ENCODE results near the gene PRDX1.
"Not testable (repeated sequence)": the region's sequence is repeated elsewhere in the genome, so short reads cannot be mapped to it uniquely, and the experiment has no call there.

PRDX1 gene

DNA sequence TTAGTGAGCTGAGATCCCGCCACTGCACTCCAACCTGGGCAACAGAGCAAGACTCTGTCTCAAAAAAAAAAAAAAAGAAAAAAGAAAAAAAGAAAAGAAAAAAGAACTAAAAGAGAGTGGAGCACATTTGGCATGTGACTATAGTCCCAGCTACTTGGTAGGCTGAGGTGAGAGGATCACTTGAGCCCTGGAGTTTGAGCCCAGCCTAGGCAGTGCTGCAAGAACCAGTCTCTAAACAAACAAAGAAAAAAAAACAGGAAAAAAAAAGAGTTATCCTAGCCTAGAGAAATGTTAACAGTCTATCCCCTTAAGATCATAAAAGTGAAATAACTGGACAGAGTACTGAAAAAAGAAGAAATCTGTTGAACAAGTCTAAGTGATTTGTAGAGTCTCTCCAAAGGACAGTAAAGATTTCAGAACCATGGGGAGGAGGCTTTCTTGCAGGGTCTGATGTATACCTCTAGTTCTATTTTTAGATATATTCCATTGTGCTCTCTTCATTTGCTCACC lies 4.5 kb upstream of the PRDX1 start:
- Histone ChIP-seq H3K4me1 (ENCODE audit: insufficient read depth, low read length) (peaks cover under 1% of the 10 kb centered on the region), H3K36me3 (ENCODE audit: insufficient read depth, low read length) (no peaks in the 10 kb centered on the region), H3K27me3 (ENCODE audit: insufficient read depth, low read length) (no peaks in the 10 kb centered on the region), H2AFZ (ENCODE audit: low read depth, low read length) (no peak overlapping the region), H3K9me3 (ENCODE audit: low read length) (no peaks in the 10 kb centered on the region), H3K4me3 (ENCODE audit: low read length) (no peak overlapping the region)

DNA sequence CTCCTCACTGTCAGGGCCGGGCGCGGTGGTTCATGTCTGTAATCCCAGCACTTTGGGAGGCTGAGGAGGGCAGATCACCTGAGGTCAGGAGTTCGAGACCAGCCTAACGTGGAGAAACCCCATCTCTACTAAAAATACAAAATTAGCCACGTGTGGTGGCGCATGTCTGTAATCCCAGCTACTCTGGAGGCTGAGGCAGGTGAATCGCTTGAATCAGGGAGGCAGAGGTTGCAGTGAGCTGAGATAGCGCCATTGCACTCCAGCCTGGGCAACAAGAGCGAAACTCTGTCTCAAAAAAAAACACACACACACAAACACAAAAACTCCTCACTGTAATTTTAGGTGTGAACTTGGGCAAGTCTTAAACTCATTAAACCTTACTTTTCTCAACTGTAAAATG lies 2.3 kb upstream of the PRDX1 start:
- not testable (repeated sequence) for H3K36me3 ChIP-seq (ENCODE audit: insufficient read depth, low read length); H3K27me3 ChIP-seq (ENCODE audit: insufficient read depth, low read length); H3K4me3 ChIP-seq (ENCODE audit: low read length); H2AFZ ChIP-seq (ENCODE audit: low read depth, low read length); H3K9me3 ChIP-seq (ENCODE audit: low read length)
- H3K4me1 ChIP-seq (ENCODE audit: insufficient read depth, low read length): peaks cover 11% of the 10 kb centered on the region

DNA sequence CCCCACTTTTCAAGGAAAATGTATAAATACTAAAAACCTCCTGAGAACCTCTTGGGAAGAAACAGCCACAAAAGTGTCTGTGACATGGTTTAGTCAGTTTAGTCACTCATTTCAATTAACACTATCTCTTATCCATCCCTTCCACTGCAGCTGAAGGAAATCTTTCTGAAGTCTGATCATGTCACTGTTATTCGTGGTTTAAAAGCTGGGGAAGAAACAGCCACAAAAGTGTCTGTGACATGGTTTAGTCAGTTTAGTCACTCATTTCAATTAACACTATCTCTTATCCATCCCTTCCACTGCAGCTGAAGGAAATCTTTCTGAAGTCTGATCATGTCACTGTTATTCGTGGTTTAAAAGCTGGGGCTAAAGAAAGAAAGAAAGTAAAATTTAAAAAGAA lies 1.8 kb upstream of the PRDX1 start:
- H3K9me3 ChIP-seq (ENCODE audit: low read length); H3K4me3 ChIP-seq (ENCODE audit: low read length); H3K36me3 ChIP-seq (ENCODE audit: insufficient read depth, low read length); H3K27me3 ChIP-seq (ENCODE audit: insufficient read depth, low read length); H2AFZ ChIP-seq (ENCODE audit: low read depth, low read length): not testable (repeated sequence)
- H3K4me1 ChIP-seq (ENCODE audit: insufficient read depth, low read length): peaks cover 16% of the 10 kb centered on the region

DNA sequence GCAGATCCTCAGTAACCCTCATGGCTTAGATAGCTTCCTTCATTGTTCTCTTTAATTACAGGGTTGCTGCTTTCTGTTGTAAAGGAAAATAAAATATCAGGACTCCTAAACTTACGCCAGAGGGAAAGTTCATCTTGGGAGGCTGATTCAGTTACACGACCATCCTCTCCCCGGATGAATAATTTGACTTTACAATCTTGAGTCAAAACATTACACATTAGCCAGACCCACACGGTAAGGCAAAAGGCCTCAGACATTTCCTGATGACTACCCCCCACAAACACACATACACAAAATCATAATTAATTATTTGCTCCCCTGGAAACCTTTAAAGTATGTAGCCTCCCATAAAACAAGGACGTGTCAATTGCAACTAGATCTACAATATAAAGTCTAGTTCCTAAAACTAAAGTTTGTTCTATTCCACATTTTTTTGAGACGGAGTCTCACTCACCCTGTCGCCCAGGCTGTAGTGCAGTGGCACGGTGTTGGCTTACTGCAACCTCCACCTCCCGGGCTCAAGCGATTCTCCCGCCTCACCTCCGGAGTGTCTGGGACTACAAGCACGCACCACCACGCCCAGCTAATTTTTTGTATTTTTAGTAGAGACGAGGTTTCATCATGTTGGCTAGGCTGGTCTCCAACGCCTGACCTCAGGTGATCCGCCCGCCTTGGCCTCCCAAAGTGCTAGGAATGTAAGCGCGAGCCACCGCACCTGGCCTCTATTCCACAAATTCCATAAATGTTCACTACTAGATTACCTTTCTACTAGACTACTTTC lies 830 bp upstream of the PRDX1 start:
- Histone ChIP-seq H3K4me3 (ENCODE audit: low read length) (peak overlapping the region; percentile 56), H3K36me3 (ENCODE audit: insufficient read depth, low read length) (peaks cover 2% of the 10 kb centered on the region), H3K9me3 (ENCODE audit: low read length) (no peaks in the 10 kb centered on the region), H3K4me1 (ENCODE audit: insufficient read depth, low read length) (peaks cover 16% of the 10 kb centered on the region), H3K27me3 (ENCODE audit: insufficient read depth, low read length) (no peaks in the 10 kb centered on the region), H2AFZ (ENCODE audit: low read depth, low read length) (peak overlapping the region; percentile 41)

DNA sequence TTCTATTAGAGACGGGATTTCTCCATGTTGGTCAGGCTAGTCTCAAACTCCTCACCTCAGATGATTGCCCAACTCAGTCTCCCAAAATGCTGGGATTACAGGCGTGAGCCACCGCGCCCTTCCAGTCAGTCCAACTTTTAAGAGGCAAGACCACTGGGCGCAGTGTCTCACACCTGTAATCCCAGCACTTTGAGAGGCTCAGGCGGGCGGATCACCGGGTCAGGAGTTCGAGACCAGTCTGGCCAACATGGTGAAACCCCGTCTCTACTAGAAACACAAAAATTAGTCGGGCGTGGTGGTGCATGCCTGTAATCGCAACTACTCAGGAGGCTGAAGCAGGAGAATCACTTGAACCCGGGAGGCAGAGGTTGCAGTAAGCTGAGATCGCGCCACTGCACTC lies 1.9 kb downstream of the PRDX1 start:
- H3K9me3 ChIP-seq (ENCODE audit: low read length); H2AFZ ChIP-seq (ENCODE audit: low read depth, low read length); H3K4me3 ChIP-seq (ENCODE audit: low read length); H3K27me3 ChIP-seq (ENCODE audit: insufficient read depth, low read length): not testable (repeated sequence)
- peaks cover 22% of the 10 kb centered on the region for H3K36me3 ChIP-seq (ENCODE audit: insufficient read depth, low read length)
- H3K4me1 ChIP-seq (ENCODE audit: insufficient read depth, low read length): peaks cover 16% of the 10 kb centered on the region

DNA sequence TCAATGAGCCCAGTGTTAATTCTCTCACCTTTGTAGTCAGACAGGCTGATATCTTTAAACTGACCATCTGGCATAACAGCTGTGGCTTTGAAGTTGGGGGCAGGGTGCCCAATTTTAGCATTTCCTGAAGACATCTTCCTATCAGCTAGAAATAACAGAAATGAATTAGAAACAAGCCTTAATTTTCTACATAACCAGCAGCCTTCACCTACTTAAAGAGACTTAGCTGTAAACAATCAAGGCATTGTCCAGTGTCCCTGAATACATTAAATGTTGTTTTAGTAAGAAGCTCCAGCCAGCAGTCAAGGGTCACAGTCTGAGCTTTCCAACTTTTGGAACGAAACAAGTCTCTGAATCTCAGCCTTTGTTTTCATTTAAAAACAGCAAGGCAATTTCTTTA lies 2.8 kb downstream of the PRDX1 start:
- H3K4me3 ChIP-seq (ENCODE audit: low read length): peak overlapping the region; percentile 3

DNA sequence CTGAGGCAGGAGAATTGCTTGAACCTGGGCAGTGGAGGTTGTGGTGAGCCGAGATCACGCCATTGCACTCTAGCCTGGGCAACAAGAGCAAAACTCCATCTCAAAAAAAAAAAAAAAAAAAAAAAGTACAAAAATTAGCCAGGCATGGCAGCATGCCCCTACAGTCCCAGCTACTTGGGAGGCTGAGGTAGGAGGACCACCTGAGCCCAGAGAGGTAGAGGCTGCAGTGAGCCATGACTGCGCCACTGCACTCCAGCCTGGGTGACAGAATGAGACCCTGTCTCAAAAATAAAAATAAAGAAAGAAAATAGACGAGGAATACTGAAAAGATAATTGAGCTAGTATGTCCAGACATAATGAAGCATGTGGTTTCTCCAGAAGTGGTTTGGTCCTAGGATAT lies 3.3 kb downstream of the PRDX1 start:
- Histone ChIP-seq H3K36me3 (ENCODE audit: insufficient read depth, low read length) (peaks cover 31% of the 10 kb centered on the region), H3K4me1 (ENCODE audit: insufficient read depth, low read length) (peaks cover 16% of the 10 kb centered on the region)
- H3K27me3 ChIP-seq (ENCODE audit: insufficient read depth, low read length); H2AFZ ChIP-seq (ENCODE audit: low read depth, low read length); H3K9me3 ChIP-seq (ENCODE audit: low read length); H3K4me3 ChIP-seq (ENCODE audit: low read length): not testable (repeated sequence)

More for the DNA sequence above, 2.8 kb downstream of the PRDX1 start:
- H3K27me3 ChIP-seq (ENCODE audit: insufficient read depth, low read length): no peaks in the 10 kb centered on the region
- peaks cover 29% of the 10 kb centered on the region for H3K36me3 ChIP-seq (ENCODE audit: insufficient read depth, low read length)
- H3K4me1 ChIP-seq (ENCODE audit: insufficient read depth, low read length): peaks cover 16% of the 10 kb centered on the region
- no peak overlapping the region for H2AFZ ChIP-seq (ENCODE audit: low read depth, low read length)
- H3K9me3 ChIP-seq (ENCODE audit: low read length): no peaks in the 10 kb centered on the region

DNA sequence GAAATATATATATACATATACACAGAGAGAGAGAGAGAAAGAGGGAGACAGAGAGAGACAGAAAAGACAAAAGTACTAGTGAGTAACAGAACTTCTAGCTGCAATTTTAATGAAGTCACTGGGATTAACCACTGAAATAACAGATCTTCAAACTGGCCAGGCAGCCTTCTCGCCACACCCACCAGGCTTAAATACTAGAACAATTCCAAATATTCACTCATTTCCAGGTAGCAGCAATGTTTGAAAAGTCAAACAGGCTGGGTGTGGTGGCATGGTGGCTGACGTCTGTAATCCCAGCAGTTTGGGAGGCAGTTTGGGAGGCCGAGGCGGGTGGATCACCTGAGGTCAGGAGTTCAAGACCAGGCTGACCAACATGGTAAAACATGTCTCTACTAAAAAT lies 5.2 kb downstream of the PRDX1 start:
- H3K4me1 ChIP-seq (ENCODE audit: insufficient read depth, low read length): peaks cover 16% of the 10 kb centered on the region
- no peaks in the 10 kb centered on the region for H3K9me3 ChIP-seq (ENCODE audit: low read length)
- no peaks in the 10 kb centered on the region for H3K27me3 ChIP-seq (ENCODE audit: insufficient read depth, low read length)
- H2AFZ ChIP-seq (ENCODE audit: low read depth, low read length): no peak overlapping the region
- peaks cover 37% of the 10 kb centered on the region for H3K36me3 ChIP-seq (ENCODE audit: insufficient read depth, low read length)
- no peak overlapping the region for H3K4me3 ChIP-seq (ENCODE audit: low read length)

DNA sequence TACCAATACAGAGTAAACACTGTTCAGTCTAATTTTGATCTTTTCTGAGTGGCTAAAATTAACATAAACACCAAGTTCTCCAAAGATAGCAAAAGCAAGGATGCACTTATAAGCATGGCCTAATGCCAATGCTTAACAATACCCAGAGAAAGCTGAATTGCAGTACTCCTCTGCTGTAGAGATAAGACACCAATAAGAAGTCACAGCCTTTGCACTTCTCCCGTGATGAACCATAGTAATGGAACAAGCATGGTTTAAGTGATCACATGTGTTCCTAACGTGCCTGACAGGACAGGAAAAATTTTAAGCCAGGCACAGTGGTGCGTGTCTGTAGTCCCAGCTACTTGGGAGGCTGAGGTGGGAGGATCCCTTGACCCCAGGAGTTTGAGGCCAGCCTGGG lies 5.6 kb downstream of the PRDX1 start:
- Histone ChIP-seq H3K27me3 (ENCODE audit: insufficient read depth, low read length) (no peaks in the 10 kb centered on the region), H3K9me3 (ENCODE audit: low read length) (no peaks in the 10 kb centered on the region), H3K4me1 (ENCODE audit: insufficient read depth, low read length) (peaks cover 14% of the 10 kb centered on the region), H2AFZ (ENCODE audit: low read depth, low read length) (no peak overlapping the region), H3K4me3 (ENCODE audit: low read length) (no peak overlapping the region), H3K36me3 (ENCODE audit: insufficient read depth, low read length) (peaks cover 41% of the 10 kb centered on the region)

DNA sequence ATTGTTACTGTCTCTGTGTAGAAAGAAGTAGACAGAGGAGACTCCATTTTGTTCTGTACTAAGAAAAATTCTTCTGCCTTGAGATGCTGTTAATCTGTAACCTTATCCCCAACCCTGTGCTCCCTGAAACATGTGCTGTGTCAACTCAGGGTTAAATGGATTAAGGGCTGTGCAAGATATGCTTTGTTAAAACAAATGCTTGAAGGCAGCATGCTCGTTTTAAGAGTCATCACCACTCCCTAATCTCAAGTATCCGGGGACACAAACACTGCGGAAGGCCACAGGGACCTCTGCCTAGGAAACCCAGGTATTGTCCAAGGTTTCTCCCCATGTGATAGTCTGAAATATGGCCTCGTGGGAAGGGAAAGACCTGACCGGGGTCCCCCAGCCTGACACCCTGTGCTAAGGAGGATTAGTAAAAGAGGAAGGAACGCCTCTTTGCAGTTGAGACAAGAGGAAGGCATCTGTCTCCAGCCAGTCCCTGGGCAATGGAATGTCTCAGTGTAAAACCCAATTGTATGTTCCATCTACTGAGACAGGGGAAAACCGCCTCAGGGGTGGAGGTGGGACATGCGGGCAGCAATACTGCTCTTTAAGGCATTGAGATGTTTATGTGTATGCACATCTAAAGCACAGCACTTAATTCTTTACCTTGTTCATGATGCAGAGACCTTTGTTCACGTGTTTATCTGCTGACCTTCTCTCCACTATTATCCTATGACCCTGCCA lies 8.0 kb downstream of the PRDX1 start:
- not testable (repeated sequence) for H3K9me3 ChIP-seq (ENCODE audit: low read length); H2AFZ ChIP-seq (ENCODE audit: low read depth, low read length); H3K4me3 ChIP-seq (ENCODE audit: low read length); H3K4me1 ChIP-seq (ENCODE audit: insufficient read depth, low read length); H3K27me3 ChIP-seq (ENCODE audit: insufficient read depth, low read length)
- peaks cover 59% of the 10 kb centered on the region for H3K36me3 ChIP-seq (ENCODE audit: insufficient read depth, low read length)

DNA sequence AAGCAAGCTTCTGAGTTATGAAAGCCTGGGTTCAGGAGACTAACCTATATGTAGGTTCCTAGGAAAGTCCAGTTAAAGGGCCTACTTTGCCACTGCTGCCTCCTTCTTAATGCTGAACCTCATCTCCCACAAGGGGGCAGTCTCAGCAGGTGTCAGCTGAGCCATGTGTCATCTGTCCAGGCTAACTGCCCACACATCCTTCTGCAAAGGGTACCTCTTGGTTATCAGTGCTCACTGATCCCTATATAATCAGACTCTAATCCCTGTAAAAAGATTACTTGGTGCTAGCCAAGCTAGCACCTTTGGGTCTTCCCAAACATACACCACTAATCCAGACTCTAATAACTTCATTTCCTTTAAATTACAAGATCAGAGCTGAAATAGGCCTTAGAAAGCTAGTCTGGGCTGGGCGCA lies 9.0 kb downstream of the PRDX1 start:
- H3K4me3 ChIP-seq (ENCODE audit: low read length): no peak overlapping the region
- no peak overlapping the region for H2AFZ ChIP-seq (ENCODE audit: low read depth, low read length)
- no peaks in the 10 kb centered on the region for H3K4me1 ChIP-seq (ENCODE audit: insufficient read depth, low read length)
- peaks cover 65% of the 10 kb centered on the region for H3K36me3 ChIP-seq (ENCODE audit: insufficient read depth, low read length)
- H3K27me3 ChIP-seq (ENCODE audit: insufficient read depth, low read length): no peaks in the 10 kb centered on the region
- H3K9me3 ChIP-seq (ENCODE audit: low read length): no peaks in the 10 kb centered on the region

DNA sequence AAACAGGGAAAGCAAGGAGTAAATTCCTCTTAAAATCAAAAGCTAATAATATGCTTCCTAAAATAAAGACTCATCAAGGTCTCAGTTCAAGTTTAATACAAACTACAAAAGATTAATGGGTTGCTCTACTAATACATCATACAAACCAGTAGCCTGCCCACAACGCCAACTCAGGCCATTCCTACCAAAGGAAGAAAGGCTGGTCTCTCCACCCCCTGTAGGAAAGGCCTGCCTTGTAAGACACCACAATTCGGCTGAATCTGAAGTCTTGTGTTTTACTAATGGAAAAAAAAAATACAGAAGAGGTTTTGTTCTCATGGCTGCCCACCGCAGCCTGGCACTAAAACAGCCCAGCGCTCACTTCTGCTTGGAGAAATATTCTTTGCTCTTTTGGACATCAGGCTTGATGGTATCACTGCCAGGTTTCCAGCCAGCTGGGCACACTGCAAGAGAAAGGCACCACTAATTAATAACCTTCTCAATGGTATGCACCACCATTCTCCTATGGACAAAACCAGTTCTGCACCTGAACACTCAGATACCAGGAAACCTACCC lies 10.6 kb downstream of the PRDX1 start:
- H3K27me3 ChIP-seq (ENCODE audit: insufficient read depth, low read length): no peaks in the 10 kb centered on the region
- no peaks in the 10 kb centered on the region for H3K4me1 ChIP-seq (ENCODE audit: insufficient read depth, low read length)
- H3K9me3 ChIP-seq (ENCODE audit: low read length): no peaks in the 10 kb centered on the region
- H3K4me3 ChIP-seq (ENCODE audit: low read length): no peak overlapping the region
- peaks cover 54% of the 10 kb centered on the region for H3K36me3 ChIP-seq (ENCODE audit: insufficient read depth, low read length)
- no peak overlapping the region for H2AFZ ChIP-seq (ENCODE audit: low read depth, low read length)

Measured in neuron (in vitro differentiated cells).